ENCODE measurements around the gene RECQL5. TPM values are rescaled to one million over a fixed set of nuclear protein-coding genes. Genes with fewer than 3 reads are reported as not detected.

RECQL5 gene
- total RNA-seq, 6 experiments from 2014 or later: 18.7 to 22.6 (median 21.2) TPM

DNA sequence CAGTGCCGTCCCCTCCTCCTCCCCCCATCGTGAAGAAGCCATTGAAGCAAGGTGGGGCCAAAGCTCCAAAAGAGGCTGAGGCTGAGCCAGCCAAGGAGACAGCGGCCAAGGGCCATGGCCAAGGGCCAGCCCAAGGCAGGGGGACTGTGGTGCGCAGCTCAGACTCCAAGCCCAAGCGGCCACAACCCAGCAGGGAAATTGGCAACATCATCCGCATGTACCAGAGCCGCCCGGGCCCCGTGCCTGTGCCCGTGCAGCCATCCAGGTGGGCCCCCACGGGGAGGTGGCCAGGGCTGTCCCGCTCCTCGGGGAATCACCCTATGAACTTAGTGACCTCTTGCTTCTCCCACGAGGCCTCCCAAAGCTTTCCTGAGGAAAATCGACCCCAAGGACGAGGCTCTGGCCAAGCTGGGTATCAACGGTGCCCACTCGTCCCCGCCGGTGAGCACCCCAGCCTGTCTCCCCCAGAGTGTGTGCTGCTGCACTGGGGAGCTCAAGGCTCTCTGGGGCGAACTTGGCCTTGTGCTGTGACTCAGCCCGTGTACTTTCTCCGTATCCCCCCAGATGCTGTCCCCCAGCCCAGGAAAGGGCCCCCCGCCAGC is 50.3 kb downstream of the RECQL5 start:
- TF ChIP-seq, protein P1, sequence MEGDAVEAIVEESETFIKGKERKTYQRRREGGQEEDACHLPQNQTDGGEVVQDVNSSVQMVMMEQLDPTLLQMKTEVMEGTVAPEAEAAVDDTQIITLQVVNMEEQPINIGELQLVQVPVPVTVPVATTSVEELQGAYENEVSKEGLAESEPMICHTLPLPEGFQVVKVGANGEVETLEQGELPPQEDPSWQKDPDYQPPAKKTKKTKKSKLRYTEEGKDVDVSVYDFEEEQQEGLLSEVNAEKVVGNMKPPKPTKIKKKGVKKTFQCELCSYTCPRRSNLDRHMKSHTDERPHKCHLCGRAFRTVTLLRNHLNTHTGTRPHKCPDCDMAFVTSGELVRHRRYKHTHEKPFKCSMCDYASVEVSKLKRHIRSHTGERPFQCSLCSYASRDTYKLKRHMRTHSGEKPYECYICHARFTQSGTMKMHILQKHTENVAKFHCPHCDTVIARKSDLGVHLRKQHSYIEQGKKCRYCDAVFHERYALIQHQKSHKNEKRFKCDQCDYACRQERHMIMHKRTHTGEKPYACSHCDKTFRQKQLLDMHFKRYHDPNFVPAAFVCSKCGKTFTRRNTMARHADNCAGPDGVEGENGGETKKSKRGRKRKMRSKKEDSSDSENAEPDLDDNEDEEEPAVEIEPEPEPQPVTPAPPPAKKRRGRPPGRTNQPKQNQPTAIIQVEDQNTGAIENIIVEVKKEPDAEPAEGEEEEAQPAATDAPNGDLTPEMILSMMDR (IDR thresholded peaks at IDR 0.05): no peak
- no peak for DNase-seq
- Mint-ChIP-seq H3K4me3 (no peak overlapping the region), H3K9me3 (no peaks in the 10 kb centered on the region), H3K27me3 (ENCODE audit: insufficient read depth) (peaks cover 16% of the 10 kb centered on the region), H3K36me3 (ENCODE audit: low read depth) (no peaks in the 10 kb centered on the region), H3K4me1 (ENCODE audit: low read depth) (no peaks in the 10 kb centered on the region), H3K27ac (no peak overlapping the region)

DNA sequence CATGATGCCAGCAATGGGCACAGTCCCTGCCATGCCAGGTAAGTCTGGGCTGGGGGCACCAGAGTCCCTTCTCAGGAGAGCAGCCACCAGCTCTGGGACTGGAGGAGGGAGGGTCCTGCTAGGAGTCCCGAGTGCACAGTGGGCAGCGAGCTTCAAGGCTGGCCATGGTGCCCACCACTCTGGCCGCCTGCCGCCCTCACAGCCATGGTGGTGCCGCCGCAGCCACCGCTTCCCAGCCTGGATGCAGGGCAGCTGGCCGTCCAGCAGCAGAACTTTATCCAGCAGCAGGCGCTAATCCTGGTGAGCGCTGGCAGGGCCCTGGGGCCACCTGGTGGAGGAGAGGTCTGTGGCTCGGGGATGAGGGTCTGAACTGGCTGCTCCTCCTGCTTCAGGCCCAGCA is 51.7 kb downstream of the RECQL5 start:
- TF ChIP-seq, protein P1 (IDR thresholded peaks at IDR 0.05): 0 out of 2 replicates have a peak, but pooled peaks have one; percentile 11
- no peak overlapping the region for H3K4me3 Mint-ChIP-seq
- H3K36me3 Mint-ChIP-seq (ENCODE audit: low read depth): no peaks in the 10 kb centered on the region
- H3K9me3 Mint-ChIP-seq: no peaks in the 10 kb centered on the region
- peaks cover 15% of the 10 kb centered on the region for H3K27me3 Mint-ChIP-seq (ENCODE audit: insufficient read depth)
- H3K27ac Mint-ChIP-seq: no peak overlapping the region
- H3K4me1 Mint-ChIP-seq (ENCODE audit: low read depth): no peaks in the 10 kb centered on the region
- no peak for DNase-seq

DNA sequence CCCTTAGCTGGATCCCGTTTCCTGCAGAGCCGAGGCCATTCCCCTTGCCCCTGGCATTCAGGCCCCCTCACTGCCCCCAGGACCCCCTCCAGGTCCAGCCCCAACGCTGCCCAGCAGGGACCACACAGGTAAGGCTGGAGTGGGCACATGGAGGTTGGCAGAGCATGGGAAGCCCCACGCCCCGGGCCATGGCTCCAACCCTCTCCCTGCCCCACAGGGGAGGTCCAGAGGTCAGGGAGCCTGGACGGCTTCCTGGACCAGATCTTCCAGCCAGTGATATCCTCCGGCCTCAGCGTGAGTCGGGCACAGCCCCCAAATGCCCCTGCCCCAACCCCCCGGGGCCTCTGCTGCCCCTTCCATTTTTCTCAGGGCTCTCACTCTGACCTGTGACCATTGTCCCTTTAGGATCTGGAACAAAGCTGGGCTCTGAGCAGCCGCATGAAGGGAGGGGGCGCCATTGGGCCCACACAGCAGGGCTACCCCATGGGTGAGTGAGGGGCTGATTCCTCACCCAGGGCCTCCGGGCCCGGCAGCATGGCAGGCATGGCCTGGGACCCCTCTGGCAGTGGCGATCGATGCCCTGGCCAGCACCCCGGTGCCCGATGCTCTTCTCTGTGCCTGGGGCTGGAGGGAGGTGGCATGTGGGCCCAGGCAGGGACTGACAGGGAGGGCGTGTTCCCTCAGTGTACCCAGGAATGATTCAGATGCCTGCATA is 52.2 kb downstream of the RECQL5 start:
- Mint-ChIP-seq H3K36me3 (ENCODE audit: low read depth) (no peaks in the 10 kb centered on the region), H3K27me3 (ENCODE audit: insufficient read depth) (peaks cover 15% of the 10 kb centered on the region), H3K4me3 (no peak overlapping the region), H3K9me3 (no peaks in the 10 kb centered on the region), H3K27ac (no peak overlapping the region), H3K4me1 (ENCODE audit: low read depth) (no peaks in the 10 kb centered on the region)
- DNase-seq: no peak
- TF ChIP-seq, protein P1 (IDR thresholded peaks at IDR 0.05): no peak

DNA sequence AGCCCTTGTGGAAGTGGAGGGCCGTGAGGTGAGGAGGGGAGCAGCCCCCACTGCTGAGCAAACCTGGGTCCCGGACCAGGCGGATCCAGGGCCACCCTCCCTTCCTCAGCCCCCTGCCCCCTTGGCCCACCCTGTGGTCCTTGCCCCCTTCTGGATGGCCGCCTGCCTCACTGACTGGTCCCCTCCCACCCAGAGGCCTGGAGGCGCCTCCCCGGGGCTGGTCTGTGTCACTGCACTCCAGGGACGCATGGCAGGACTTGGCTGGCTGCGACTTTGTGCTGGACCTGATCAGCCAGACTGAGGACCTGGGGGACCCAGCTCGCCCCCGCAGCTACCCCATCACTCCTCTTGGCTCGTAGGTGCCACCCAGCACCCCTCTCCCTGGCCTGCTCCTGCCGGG is 52.9 kb downstream of the RECQL5 start:
- TF ChIP-seq, protein P1 (IDR thresholded peaks at IDR 0.05): peak; percentile 43
- Mint-ChIP-seq H3K27me3 (ENCODE audit: insufficient read depth) (peaks cover 15% of the 10 kb centered on the region), H3K27ac (no peak overlapping the region), H3K36me3 (ENCODE audit: low read depth) (no peaks in the 10 kb centered on the region), H3K4me3 (no peak overlapping the region), H3K9me3 (no peaks in the 10 kb centered on the region), H3K4me1 (ENCODE audit: low read depth) (no peaks in the 10 kb centered on the region)
- no peak for DNase-seq

DNA sequence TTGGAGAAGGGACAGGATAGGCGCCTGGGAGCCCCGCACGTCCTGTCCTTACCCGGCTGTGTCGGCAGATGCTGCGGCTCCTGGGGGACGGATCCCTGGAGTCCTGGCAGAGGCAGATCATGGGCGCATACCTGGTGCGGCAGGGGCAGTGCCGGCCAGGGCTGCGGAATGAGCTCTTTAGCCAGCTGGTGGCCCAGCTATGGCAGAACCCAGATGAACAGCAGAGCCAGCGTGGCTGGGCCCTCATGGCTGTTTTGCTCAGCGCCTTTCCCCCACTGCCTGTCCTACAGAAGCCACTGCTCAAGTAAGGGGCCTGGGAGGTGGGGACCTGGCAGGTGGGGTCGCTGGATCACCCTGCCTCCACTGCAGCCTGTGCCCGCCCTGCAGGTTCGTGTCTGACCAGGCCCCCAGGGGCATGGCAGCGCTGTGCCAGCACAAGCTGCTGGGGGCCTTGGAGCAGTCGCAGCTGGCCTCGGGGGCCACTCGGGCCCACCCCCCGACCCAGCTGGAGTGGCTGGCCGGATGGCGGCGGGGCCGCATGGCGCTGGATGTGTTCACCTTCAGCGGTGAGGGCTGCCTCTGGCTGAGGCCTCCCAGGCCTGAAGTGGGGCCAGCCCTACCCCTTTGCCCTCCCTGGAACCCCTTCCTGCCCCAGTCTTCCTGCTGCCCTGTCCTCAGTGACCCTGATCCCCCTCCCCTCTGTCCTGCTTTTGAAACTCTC is 53.9 kb downstream of the RECQL5 start:
- Mint-ChIP-seq H3K9me3 (no peaks in the 10 kb centered on the region), H3K36me3 (ENCODE audit: low read depth) (no peaks in the 10 kb centered on the region), H3K27me3 (ENCODE audit: insufficient read depth) (peaks cover 16% of the 10 kb centered on the region), H3K4me3 (no peak overlapping the region), H3K27ac (no peak overlapping the region), H3K4me1 (ENCODE audit: low read depth) (no peaks in the 10 kb centered on the region)
- TF ChIP-seq, protein P1 (IDR thresholded peaks at IDR 0.05): no peak
- DNase-seq: no peak

Data from HFFc6 (cell line).